ENCODE measurements around the gene SSPN. TPM values are rescaled to one million over a fixed set of nuclear protein-coding genes. Genes with fewer than 3 reads are reported as not detected.

Gene SSPN
- total RNA-seq, 1 donor from 2014 or later = not detected

DNA sequence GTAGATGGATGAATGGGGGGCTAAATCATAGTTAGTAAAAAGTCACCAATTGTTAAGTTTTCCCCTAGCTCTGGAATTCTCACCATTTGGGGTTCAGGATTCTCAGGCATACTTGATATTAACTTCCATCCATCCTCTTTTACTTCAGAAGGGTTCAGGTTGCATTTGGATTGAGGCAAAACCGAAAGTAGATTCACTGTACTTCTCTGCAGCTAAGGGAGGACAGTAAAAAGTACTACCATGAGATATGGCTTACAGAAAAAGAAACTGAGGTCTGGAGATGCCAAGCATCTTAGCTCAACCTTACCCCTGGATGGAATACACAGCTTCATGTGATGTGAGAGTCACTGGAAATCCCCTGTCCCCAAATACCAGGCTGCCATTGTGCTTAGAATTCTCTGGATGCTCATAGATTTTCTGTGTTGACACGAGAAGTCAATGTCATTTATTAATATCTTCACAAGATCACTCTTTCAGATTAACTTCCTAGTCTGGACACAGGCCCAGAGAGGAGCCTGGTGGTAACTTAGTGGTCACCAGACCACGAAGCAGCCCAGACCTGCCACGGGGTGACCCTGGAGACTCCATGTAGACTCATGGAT, 87.1 kb downstream of the SSPN start:
- intact Hi-C loops (cut with micrococcal nuclease) = no loop called here

DNA sequence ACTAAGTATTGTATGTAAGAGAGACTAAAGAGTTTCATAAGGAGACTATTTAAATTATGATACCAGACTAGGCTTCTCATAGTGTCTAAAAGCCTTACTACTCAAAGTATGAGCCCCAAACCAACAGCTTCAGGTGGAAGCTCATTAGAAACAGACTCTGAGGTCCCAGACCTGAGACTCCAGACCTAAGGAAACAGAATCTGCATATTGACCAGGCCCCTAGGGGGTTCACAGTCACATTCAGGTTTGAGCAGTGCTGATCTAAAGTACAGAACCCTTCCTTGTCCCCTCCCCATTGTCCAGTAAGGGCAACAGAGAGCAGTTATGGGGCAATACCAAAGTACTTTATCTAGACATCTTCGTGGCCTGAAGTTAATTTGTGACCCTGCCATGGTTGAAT, 87.7 kb downstream of the SSPN start:
- intact Hi-C loops (cut with micrococcal nuclease) = no loop called here

DNA sequence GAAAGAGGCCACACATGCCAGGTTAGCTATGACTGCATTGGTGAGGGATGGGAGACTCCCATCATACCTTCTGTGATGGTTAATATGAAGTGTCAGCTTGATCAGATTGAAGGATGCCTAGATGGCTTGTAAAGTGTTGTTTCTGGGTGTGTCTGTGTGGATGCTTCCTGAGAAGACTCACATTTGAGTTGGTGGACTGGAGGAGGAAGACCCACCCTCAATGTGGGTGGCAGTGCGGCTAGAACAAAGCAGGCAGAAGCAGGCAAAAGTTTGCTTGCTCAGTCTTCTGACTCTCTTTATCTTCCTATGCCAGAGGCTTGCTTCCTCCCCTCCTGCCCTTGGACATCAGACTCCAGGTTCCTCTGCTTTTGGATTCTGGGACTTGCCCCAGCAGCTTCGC, 88.2 kb downstream of the SSPN start:
- intact Hi-C loops (cut with micrococcal nuclease) = no loop called here

DNA sequence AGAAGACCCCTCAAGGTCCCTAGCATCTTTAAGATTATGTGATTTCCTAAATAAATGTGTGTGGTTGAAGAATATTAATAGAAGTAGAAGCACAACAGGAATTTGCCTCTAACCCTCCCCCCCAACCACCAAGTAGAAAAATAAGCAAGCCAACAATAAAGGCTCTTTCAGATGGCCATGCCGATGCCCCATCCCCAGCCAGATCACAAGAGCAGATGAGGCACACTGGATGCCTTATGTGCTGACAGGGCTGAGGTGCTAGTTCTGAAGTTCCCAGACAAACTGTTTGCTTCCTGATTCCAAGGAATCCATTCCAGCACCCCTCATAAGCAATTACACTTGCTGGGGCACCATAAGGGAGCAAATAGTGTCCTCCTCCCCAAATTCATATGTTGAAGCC, 90.0 kb downstream of the SSPN start:
- intact Hi-C loops (cut with micrococcal nuclease) = no loop called here

DNA sequence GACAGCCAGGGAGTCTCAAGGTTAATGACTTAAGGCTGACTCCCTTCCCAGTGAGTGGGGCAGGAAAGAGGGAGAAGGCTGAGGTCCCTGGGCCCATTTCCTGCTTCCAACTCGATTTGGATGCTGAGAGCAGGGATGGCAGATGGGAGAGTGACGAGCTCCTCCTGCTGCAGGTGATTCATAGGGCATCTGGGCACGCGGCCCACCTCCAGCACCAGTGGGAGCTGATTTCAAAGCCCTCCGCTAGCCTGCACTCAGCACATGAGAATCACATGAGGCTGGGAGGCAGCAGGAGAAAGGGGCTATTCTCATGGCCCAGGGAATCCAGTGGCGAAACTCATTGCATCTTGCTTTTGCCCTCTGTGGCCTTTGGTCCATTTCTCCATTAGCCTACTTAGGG, 90.8 kb downstream of the SSPN start:
- intact Hi-C loops (cut with micrococcal nuclease) = no loop called here

DNA sequence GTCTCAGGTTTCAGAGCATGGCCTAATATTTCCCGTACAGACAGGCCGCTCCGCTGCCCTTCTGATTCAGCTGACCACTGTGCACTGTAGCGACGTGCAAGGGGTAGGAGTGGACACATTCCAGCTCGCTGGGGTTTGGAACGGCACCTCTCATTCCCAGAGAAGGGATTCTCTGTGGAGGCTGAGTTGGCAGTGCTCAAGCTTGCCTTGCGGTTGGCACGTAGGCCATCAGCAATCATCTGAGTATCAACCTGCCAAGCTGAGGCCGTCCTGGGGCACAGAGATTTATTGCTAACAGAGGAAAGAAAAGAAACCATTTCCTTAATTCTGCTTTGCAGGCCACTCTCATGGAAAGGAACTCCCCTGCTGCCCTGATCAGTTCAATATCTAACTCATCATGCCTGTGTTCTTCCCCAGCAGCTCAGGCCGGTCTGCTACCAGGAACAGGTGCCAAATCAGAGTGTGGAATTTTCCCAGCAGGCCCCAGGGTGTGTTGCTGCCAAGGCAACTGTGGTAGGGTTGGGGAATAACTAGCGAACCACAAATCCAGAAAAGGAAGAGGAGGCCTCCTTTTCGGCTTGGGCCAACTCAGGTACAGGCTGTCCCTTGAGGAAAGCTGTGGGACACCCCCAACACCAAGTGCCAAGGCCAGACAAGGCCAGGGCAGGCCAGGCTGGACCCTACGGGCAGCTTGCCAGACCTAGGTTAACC, 92.5 kb downstream of the SSPN start:
- intact Hi-C loops (cut with micrococcal nuclease) = no loop called here

DNA sequence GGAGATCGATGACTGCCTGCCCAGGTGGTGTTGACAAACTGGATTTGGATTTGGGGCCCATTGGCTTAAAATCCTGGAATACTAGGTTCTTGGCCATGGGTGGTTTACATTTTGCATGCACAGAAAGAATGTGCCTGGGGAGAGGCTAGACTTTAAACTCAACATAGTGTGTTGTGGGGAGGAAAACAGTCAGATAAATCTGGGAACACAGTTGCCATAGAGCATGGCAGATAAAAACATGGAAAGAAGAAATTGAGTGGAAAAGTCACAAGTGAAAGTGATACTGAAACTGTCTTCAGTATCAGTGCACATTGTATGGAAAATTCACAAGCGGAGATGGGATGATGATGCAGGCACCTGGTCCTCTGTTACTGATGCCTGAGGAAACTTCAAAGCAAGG, 95.2 kb downstream of the SSPN start:
- intact Hi-C loops (cut with micrococcal nuclease) = no loop called here

DNA sequence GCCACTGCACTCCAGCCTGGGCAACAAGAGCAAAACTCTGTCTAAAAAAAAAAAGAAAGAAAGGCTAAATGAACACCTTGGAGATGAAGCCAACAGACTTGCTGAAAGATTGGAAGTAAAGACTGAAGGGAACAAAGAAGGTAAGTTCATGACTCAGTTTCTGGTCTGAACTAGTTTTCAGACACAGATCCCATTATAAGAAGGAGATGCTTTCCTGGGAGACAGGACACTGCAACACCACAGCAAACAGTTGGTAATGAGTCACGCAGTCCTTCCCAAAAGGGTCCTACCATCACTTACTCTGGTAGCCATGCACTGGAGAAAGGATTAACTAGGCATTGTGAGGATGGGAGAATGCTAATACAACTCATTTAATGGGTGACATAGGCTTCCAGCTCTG, 97.2 kb downstream of the SSPN start:
- intact Hi-C loops (cut with micrococcal nuclease) = no loop called here

DNA sequence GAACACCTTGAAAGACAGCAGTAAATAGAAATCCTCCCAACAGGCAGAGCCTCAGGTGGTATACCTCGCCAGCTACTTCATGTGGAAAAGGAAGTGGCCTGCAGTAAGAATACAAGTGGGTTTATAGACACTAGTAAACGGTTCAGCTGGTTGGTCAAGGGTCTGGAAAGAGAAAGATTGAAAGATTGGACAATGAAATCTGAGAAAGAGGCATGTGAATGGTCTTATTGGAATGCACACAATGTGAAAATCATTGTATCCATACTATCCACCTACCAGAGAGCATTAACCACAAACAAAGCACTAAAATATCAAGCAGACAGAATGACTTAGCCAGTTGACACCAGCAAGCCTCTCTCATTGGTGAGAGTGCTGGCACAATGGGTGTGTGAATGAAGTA, 98.2 kb downstream of the SSPN start:
- intact Hi-C loops (cut with micrococcal nuclease) = no loop called here

DNA sequence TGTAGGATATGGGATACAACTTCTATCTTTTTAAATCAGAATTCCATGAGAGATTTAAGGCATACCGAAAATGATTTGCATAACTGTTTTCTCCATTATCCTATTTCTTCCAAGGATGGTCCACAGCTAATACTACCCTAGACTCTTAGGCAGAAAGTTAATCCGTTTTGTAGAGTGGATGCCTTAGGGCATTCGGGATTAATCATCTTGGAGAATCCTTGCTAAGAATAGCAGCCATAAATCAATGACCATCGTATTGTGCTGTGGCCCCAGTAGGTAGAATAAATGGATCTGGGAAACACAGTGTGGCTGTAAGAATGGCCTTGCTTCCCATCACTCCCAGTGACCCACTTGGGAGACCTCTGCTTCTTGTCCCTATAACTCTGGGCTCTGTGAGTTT, 99.6 kb downstream of the SSPN start:
- intact Hi-C loops (cut with micrococcal nuclease) = no loop called here

DNA sequence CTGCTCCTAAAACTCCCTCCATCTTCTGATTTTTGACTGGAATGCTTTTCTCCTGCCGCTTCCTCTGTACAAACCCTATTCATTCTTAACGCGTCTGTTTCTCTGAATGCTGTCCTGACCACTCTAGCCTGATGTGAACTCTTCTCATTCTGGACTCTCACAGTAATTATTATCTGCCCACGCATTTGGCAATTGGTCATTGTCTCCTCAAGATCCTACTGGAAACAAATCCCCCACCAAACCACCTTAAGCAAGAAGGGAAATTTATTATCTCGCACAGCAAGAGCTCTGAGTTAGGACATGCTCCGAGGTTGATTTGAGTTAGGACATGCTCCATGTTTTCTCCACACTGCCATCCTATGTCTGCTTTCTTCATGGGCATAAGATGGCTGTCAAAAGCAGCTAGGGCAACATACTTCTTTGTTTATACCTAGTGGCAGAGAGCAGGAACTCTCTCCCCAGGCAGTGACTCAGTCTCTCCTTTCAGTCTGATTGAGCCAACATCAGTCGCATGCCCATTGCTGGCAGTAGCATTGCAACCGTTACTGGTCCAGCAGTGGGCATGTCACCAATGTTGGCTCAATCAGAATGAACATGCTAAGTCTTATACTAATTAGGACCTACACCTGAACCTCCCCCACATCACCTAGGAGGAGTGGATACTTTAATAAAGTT, 102.2 kb downstream of the SSPN start:
- intact Hi-C loops (cut with micrococcal nuclease) = loop anchor here (2.0 kb wide), 1 partner anchor 23 kb away; no protein-coding TSS in a partner anchor

DNA sequence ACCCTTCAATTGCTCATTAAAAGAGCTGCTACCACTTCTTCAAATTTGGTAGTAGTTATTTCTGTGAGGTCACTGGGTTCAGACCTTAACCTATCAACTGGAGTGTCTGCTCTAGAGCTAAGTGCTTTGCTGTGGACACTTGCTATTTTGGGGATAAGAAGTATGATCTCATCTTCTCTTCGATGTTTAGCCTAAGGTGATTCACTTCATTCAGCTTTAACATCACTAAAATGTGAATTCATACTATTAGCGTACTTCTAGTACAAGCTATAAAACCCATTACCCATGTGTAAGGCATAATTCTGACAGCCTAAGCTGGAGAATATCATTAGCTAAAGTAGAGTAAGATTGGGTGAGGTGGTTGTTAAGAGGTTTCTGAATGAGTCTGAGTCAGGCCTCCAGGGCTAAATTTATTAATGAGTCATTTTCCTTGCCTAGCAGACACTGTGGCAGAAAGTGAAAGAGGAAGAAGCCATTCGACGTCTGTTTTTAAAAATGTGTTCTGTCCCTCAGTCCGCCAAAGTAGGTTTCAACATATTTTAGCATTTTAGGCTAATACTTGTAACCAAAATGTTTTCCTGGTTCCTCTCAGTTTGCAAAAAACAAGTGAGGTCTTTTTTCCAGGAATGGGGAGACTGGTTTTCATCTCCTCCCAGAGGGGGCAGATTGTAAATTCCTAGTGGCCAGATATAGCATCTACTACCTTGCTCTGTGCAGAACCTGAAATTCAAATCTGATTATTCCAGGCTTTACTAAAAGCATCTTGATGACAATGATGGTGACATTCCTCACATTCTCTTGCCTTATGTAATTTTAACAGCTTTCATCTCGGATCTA, 103.6 kb downstream of the SSPN start:
- intact Hi-C loops (cut with micrococcal nuclease) = loop anchor here (2.0 kb wide), 1 partner anchor 24 kb away; no protein-coding TSS in a partner anchor

DNA sequence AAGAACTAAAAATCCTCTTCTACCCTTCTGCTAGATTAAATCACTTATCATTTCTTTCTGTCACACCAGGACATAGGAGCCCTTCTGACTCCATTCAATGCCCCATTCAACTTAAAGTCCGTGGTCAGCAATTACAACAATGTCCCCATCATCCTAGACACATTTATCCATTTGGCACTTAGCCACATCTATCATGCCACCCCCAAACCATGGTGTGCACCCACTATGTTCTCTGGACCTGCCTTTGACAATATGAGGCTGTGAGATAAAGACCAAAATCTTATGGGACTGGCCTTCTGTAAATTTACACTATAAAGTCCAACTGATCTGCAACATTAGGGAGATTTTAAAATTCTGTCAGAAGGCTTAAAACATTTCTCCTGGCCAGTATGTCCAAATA, 104.4 kb downstream of the SSPN start:
- intact Hi-C loops (cut with micrococcal nuclease) = loop anchor here (2.0 kb wide), 1 partner anchor 25 kb away; no protein-coding TSS in a partner anchor

Other genes starting within 250 kb of the SSPN start
- gene RASSF8, start 236.9 kb upstream of the SSPN start, total RNA-seq = 0.39 and 0.52 TPM in 2 replicates
- not detected in 2 replicates for gene BHLHE41, start 70.5 kb upstream of the SSPN start, total RNA-seq

Measured in T-helper 2 cell treated with Interferon-gamma antibody and Interleukin-4, amounts not matched to agents 100 ng/mL and 5 ng/mL, for 36 hours (primary cell).